Measurements from ENCODE around the gene SLX9.
A peak's percentile ranks its signal among the peaks of the same experiment; 100 is the strongest.

The SLX9 gene

DNA sequence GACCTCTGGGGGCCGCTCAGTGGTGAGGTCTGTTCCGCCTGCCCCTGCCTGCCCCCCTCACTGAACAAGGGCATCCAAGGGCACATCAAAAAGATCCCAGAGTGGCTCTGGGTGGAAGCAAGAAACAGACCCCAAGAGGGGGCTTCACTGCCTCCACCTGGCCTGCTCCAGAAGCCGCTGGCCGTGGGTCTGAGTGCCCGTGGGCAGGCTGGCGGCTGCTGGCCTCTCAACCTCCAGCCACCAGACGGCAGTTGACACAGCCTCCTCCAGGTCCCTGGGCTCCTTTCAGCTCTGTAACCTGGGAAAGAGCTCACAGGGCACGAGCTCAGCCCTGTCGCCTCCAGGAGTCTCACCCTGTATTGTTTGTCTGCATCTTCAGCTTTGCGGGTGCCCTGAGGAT lies 56.3 kb downstream of the SLX9 start:
- no peaks in the 10 kb centered on the region for H3K9me3 ChIP-seq
- DNase-seq: peak; percentile 8
- no peaks in the 10 kb centered on the region for H3K27me3 ChIP-seq
- TF ChIP-seq, protein P1, sequence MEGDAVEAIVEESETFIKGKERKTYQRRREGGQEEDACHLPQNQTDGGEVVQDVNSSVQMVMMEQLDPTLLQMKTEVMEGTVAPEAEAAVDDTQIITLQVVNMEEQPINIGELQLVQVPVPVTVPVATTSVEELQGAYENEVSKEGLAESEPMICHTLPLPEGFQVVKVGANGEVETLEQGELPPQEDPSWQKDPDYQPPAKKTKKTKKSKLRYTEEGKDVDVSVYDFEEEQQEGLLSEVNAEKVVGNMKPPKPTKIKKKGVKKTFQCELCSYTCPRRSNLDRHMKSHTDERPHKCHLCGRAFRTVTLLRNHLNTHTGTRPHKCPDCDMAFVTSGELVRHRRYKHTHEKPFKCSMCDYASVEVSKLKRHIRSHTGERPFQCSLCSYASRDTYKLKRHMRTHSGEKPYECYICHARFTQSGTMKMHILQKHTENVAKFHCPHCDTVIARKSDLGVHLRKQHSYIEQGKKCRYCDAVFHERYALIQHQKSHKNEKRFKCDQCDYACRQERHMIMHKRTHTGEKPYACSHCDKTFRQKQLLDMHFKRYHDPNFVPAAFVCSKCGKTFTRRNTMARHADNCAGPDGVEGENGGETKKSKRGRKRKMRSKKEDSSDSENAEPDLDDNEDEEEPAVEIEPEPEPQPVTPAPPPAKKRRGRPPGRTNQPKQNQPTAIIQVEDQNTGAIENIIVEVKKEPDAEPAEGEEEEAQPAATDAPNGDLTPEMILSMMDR (IDR thresholded peaks at IDR 0.05; ENCODE audit: low read depth, low read length): no peak
- no peaks in the 10 kb centered on the region for H3K36me3 ChIP-seq
- no peaks in the 10 kb centered on the region for H3K4me1 ChIP-seq
- no peak overlapping the region for H3K4me3 ChIP-seq (ENCODE audit: low read depth, low read length)

DNA sequence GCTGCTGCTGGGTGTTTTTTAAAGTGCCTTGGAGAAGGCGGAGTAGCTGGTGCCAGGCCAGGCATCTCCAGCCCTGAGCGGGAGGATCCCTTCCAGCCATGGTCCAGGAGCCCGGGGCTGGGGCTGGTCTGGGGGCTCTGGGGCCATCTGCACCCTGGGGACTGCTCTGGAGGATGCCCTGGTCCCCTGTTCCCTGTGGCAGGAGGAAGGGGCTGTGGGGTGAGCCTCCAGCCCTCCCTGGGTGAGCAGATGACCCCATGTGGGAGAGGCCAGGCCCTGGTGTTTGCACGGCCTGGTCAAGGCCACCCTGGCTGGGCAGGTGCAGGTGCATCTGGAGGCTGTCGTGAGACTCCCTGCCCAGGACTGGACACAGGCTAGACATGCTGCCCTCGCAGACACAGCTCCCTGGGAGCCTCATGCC lies 56.7 kb downstream of the SLX9 start:
- Histone ChIP-seq H3K27me3 (no peaks in the 10 kb centered on the region), H3K4me1 (no peaks in the 10 kb centered on the region), H3K36me3 (no peaks in the 10 kb centered on the region), H3K4me3 (ENCODE audit: low read depth, low read length) (no peak overlapping the region), H3K9me3 (no peaks in the 10 kb centered on the region)
- DNase-seq: peak; percentile 8
- TF ChIP-seq, protein P1 (IDR thresholded peaks at IDR 0.05; ENCODE audit: low read depth, low read length): no peak

DNA sequence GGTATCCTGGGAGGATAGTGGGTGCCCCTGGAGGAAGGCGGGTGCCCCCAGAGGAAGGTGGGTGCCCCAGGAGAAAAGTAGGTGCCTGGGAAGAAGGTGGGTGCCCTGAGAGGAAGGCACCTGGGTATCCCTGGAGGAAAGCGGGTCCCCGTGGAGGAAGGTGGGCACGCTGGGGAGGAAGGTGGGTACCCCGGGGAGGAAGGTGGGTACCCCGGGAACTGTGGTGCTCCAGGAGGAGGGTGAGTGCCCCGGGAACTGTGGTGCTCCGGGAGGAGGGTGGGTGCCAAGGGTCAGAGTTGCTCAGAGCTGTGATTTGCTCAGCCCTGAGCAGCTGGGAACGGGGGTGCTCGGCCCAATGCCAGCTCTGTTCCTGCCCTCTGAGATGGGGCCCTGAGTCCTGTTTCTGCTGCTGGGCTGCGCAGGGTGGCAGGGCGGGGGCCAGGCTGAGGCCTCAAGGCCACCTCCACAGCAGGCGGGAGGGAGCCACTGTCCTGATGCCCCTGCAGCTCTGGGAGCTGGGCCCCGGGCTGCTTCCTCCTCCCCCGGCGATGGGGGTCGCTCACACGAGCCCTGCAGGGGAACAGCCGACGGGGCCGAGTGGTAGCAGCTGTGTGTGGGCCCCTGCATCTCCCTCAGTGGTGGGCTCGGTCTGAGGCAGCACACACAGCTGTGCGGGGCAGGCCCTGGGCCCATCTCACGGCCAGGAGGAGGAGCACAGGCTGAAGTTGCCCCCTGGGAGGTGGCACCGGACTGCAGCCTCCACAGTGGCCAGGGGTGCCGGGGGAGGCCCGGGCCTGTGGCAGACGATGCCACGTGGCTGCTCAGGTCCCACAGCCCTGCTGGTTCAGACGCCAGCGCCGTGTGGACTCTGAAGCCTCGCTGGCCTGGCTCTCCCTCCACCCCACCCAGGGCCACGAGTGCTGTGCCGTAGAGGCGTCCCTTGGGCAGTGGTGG lies 57.4 kb downstream of the SLX9 start:
- no peaks in the 10 kb centered on the region for H3K4me1 ChIP-seq
- no peak overlapping the region for H3K4me3 ChIP-seq (ENCODE audit: low read depth, low read length)
- no peaks in the 10 kb centered on the region for H3K9me3 ChIP-seq

DNA sequence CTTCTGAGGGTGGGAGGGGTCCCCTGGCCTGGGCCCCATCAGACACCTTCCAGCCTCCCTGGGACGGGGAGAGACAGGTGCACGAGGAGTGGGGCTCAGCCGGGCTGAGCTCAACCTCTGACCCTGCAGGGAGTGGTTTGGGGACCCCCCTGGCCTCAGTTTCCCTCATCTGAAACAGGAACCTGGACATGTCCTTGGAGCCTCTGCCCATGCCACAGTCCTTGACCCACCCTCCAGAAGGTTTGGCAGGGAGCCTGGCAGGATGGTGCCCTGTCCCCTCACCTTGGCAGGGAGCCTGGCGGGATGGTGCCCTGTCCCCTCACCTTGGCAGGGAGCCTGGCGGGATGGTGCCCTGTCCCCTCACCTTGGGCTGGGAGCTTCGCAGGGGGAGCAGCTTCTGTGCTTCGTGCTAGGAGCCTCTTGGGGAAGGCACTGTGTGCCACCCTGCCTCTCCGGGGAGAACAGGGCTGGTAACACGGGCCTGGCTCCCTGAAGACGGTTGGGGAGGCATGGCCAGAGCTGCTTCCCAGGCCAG lies 58.3 kb downstream of the SLX9 start:
- H3K4me3 ChIP-seq (ENCODE audit: low read depth, low read length): no peak overlapping the region
- no peaks in the 10 kb centered on the region for H3K36me3 ChIP-seq
- DNase-seq: no peak
- TF ChIP-seq, protein P1 (IDR thresholded peaks at IDR 0.05; ENCODE audit: low read depth, low read length): no peak
- no peaks in the 10 kb centered on the region for H3K4me1 ChIP-seq
- no peaks in the 10 kb centered on the region for H3K9me3 ChIP-seq
- H3K27me3 ChIP-seq: no peaks in the 10 kb centered on the region

More for the DNA sequence above, 57.4 kb downstream of the SLX9 start:
- Histone ChIP-seq H3K27me3 (no peaks in the 10 kb centered on the region), H3K36me3 (no peaks in the 10 kb centered on the region)
- DNase-seq: peak; percentile 13
- TF ChIP-seq, protein P1 (IDR thresholded peaks at IDR 0.05; ENCODE audit: low read depth, low read length): no peak

DNA sequence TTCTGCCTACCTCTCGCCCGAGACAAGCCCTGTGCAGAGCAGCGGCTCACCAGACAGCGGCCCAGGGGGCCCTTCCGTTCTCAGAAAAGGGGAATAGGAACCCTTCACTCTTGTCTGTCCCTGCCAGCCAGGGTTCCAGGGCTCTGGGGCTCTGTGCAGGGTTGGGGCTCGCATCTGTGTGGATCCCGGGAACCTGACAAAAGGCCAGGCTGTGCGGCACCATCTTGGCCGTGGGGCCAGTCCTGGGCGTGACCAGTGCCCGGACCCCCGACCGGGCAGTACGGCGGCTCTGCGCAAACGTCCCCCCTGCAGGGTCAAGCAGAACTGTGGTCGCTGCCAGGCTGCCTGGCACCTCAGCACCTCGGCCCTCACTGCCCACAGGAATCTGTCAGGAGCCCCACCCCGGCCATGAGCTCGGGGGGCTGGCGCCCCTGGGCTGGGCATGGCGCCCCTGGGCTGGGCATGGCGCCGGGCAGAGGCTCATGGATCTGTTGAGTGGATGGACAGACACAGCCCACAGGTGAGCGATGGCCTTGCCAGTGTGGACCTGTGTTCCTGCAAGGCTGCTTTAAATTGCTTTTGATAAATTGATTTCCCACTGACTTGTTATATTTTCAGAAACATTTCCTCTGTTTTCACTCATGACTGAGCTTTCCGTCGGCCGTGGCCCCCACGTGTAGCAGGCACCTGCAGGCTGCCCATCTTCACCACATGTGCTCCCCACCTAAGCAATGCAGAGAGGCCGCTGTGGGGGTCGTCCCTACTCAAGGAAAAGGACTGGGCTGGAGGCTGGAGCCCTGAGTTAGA lies 59.0 kb downstream of the SLX9 start:
- Histone ChIP-seq H3K9me3 (no peaks in the 10 kb centered on the region), H3K4me1 (no peaks in the 10 kb centered on the region), H3K4me3 (ENCODE audit: low read depth, low read length) (no peak overlapping the region), H3K36me3 (no peaks in the 10 kb centered on the region), H3K27me3 (no peaks in the 10 kb centered on the region)
- DNase-seq: peak; percentile 9
- TF ChIP-seq, protein P1 (IDR thresholded peaks at IDR 0.05; ENCODE audit: low read depth, low read length): no peak
